Measurements from ENCODE around the gene RIN3.

Gene RIN3

GRCh38 chr14:92578511-92578910, 64.9 kb downstream of the RIN3 start:
- DNase-seq = no peak

GRCh38 chr14:92579244-92579936, 65.8 kb downstream of the RIN3 start:
- DNase-seq = no peak

GRCh38 chr14:92581206-92581605, 67.6 kb downstream of the RIN3 start:
- DNase-seq = no peak

GRCh38 chr14:92581966-92582566, 68.5 kb downstream of the RIN3 start:
- no peak for DNase-seq

- peak in 1 of 2 experiments; percentile 15 for DNase-seq
These were observed 69.3 kb downstream of the RIN3 start for GRCh38 chr14:92582706-92583452.

- DNase-seq = no peak
These were observed 70.6 kb downstream of the RIN3 start for GRCh38 chr14:92584220-92584619.

- DNase-seq = no peak
These were observed 71.2 kb downstream of the RIN3 start for GRCh38 chr14:92584816-92585215.

GRCh38 chr14:92585981-92586937, 72.7 kb downstream of the RIN3 start:
- DNase-seq = no peak

- no peak for DNase-seq
These were observed 73.5 kb downstream of the RIN3 start for GRCh38 chr14:92586963-92587699.

- no peak for DNase-seq
These were observed 74.1 kb downstream of the RIN3 start for GRCh38 chr14:92587700-92588085.

GRCh38 chr14:92589213-92589852, 75.8 kb downstream of the RIN3 start:
- DNase-seq = no peak

GRCh38 chr14:92590176-92590575, 76.6 kb downstream of the RIN3 start:
- DNase-seq = no peak

GRCh38 chr14:92590941-92591340, 77.4 kb downstream of the RIN3 start:
- DNase-seq = no peak

GRCh38 chr14:92591346-92591745, 77.8 kb downstream of the RIN3 start:
- DNase-seq = no peak

- no peak for DNase-seq
These were observed 81.7 kb downstream of the RIN3 start for GRCh38 chr14:92595267-92595666.

- DNase-seq = no peak
These were observed 82.8 kb downstream of the RIN3 start for GRCh38 chr14:92596331-92596907.

- DNase-seq = no peak
These were observed 84.6 kb downstream of the RIN3 start for GRCh38 chr14:92597906-92598905.

- DNase-seq = no peak
These were observed 86.2 kb downstream of the RIN3 start for GRCh38 chr14:92599811-92600210.

GRCh38 chr14:92600318-92601053, 86.9 kb downstream of the RIN3 start:
- DNase-seq = no peak
